ENCODE data around the gene VWA3B.

GRCh38 chr2:98327776-98328175 is 240.8 kb downstream of the VWA3B start:
- TF ChIP-seq CTCF (IDR thresholded peaks at IDR 0.05) (no peak), POLR2AphosphoS5 (IDR thresholded peaks at IDR 0.05) (no peak)
